ENCODE data around the gene ALKBH8. TPM values are rescaled to one million over a fixed set of nuclear protein-coding genes. Genes with fewer than 3 reads are reported as not detected.
"Not testable (repeated sequence)": the region's sequence is repeated elsewhere in the genome, so short reads cannot be mapped to it uniquely, and the experiment has no call there.

Gene ALKBH8
- total RNA-seq, 1 experiment from 2014 or later, result 9.1 TPM

GRCh38 chr11:107468596-107468995, 96.9 kb downstream of the ALKBH8 start:
- CTCF ChIA-PET, result no interaction called here

DNA sequence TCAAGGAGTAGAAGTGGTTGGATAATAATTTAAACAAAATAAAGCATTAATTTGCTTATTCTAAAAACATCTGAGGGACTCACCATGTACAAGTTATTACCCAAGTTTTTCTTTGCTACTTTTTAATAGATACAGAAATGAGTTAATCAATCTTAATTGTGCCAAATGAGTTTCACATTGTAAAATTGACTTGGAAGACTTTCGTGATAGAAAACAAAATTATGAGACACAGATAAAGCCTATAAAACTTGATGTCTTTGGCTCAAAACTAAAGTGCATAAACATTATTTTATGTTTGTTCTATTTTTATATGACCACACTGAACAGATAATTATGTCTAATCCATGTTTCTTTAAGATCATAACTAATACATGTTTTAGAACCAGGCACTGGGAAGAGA, 97.8 kb downstream of the ALKBH8 start:
- H3K27me3 ChIP-seq (ENCODE audit: control insufficient read depth, insufficient read depth, low read length), result peaks cover 12% of the 10 kb centered on the region
- ATAC-seq (no peak), DNase-seq (ENCODE audit: low read depth, low spot score) (no peak)
- H3K27ac ChIP-seq (ENCODE audit: low read length), result no peak overlapping the region
- ChIA-PET POLR2A (no interaction called here), CTCF (no interaction called here)
- H3K4me3 ChIP-seq (ENCODE audit: low read depth in 2 of 2, low read length in 2 of 2), result no peak overlapping the region
- in situ Hi-C loops (cut with HindIII; ENCODE audit: low pct_unique_long_range_greater_than_20kb, low sequenced_read_pairs), result no loop called here
- TF ChIP-seq POLR2AphosphoS5 (IDR thresholded peaks at IDR 0.05; ENCODE audit: low read depth, low read length), result no peak
- no peak for TF ChIP-seq CTCF (IDR thresholded peaks at IDR 0.05)
- no peak for TF ChIP-seq SIN3A (IDR thresholded peaks at IDR 0.05; ENCODE audit: borderline replicate concordance, insufficient read depth, low read depth, low read length)
- TF ChIP-seq TCF7L2 (IDR thresholded peaks at IDR 0.05; ENCODE audit: low read depth, low read length), result no peak
- TF ChIP-seq, protein P1, sequence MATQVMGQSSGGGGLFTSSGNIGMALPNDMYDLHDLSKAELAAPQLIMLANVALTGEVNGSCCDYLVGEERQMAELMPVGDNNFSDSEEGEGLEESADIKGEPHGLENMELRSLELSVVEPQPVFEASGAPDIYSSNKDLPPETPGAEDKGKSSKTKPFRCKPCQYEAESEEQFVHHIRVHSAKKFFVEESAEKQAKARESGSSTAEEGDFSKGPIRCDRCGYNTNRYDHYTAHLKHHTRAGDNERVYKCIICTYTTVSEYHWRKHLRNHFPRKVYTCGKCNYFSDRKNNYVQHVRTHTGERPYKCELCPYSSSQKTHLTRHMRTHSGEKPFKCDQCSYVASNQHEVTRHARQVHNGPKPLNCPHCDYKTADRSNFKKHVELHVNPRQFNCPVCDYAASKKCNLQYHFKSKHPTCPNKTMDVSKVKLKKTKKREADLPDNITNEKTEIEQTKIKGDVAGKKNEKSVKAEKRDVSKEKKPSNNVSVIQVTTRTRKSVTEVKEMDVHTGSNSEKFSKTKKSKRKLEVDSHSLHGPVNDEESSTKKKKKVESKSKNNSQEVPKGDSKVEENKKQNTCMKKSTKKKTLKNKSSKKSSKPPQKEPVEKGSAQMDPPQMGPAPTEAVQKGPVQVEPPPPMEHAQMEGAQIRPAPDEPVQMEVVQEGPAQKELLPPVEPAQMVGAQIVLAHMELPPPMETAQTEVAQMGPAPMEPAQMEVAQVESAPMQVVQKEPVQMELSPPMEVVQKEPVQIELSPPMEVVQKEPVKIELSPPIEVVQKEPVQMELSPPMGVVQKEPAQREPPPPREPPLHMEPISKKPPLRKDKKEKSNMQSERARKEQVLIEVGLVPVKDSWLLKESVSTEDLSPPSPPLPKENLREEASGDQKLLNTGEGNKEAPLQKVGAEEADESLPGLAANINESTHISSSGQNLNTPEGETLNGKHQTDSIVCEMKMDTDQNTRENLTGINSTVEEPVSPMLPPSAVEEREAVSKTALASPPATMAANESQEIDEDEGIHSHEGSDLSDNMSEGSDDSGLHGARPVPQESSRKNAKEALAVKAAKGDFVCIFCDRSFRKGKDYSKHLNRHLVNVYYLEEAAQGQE (IDR thresholded peaks at IDR 0.05; ENCODE audit: insufficient read depth in 1 of 2, low read depth in 2 of 2, low read length in 1 of 2), result no peak
- H3K36me3 ChIP-seq (ENCODE audit: control insufficient read depth, insufficient read depth, low read length), result no peaks in the 10 kb centered on the region
- no peaks in the 10 kb centered on the region for H3K4me1 ChIP-seq (ENCODE audit: control insufficient read depth, insufficient read depth, low read length)
- no peaks in the 10 kb centered on the region for H3K9me3 ChIP-seq (ENCODE audit: control insufficient read depth, insufficient read depth, low read depth, low read length)
- no TSS peak for BruUV-seq (replicated peaks)
- intact Hi-C loops (cut with micrococcal nuclease; ENCODE audit: unreplicated experiment), result no loop called here

More at GRCh38 chr11:107468596-107468995, 96.9 kb downstream of the ALKBH8 start:
- ATAC-seq (no peak), DNase-seq (ENCODE audit: low read depth, low spot score) (no peak)
- Histone ChIP-seq H3K27ac (ENCODE audit: low read length) (no peak overlapping the region), H3K4me3 (ENCODE audit: low read depth in 2 of 2, low read length in 2 of 2) (no peak overlapping the region), H3K4me1 (ENCODE audit: control insufficient read depth, insufficient read depth, low read length) (no peaks in the 10 kb centered on the region), H3K36me3 (ENCODE audit: control insufficient read depth, insufficient read depth, low read length) (no peaks in the 10 kb centered on the region), H3K27me3 (ENCODE audit: control insufficient read depth, insufficient read depth, low read length) (peaks cover 12% of the 10 kb centered on the region), H3K9me3 (ENCODE audit: control insufficient read depth, insufficient read depth, low read depth, low read length) (no peaks in the 10 kb centered on the region)
- no TSS peak for BruUV-seq (replicated peaks)
- TF ChIP-seq TCF7L2 (IDR thresholded peaks at IDR 0.05; ENCODE audit: low read depth, low read length), result no peak
- TF ChIP-seq SIN3A (IDR thresholded peaks at IDR 0.05; ENCODE audit: borderline replicate concordance, insufficient read depth, low read depth, low read length), result no peak
- TF ChIP-seq, protein P1 (IDR thresholded peaks at IDR 0.05; ENCODE audit: insufficient read depth in 1 of 2, low read depth in 2 of 2, low read length in 1 of 2), result no peak
- no peak for TF ChIP-seq POLR2AphosphoS5 (IDR thresholded peaks at IDR 0.05; ENCODE audit: low read depth, low read length)
- no peak for TF ChIP-seq CTCF (IDR thresholded peaks at IDR 0.05)
- in situ Hi-C loops (cut with HindIII; ENCODE audit: low pct_unique_long_range_greater_than_20kb, low sequenced_read_pairs) (no loop called here), intact Hi-C loops (cut with micrococcal nuclease; ENCODE audit: unreplicated experiment) (no loop called here)
- POLR2A ChIA-PET, result no interaction called here

DNA sequence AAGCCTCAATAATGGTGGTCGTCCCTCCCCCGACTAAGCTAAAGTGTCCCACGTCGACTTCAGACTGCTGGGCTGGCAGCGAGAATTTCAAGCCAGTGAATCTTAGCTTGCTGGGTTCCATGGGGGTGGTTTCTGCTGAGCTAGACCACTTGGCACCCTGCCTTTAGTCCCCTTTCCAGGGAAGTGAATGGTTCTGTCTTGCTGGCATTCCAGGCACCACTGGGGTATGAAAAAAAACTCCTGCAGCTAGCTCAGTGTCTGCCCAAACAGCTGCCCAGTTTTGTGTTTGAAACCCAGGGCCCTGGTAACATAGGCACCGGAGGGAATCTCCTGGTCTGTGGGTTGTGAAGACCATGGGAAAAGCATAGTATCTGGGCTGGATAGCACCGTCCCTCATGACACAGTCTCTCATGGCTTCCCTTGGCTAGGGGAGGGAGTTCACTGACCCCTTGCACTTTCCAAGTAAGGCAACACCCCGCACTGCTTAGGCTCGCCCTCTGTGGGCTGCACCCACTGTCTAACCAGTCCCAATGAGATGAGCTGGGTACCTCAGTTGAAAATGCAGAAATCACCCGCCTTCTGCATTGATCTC, 99.2 kb downstream of the ALKBH8 start:
- BruUV-seq (replicated peaks); in situ Hi-C loops (cut with HindIII; ENCODE audit: low pct_unique_long_range_greater_than_20kb, low sequenced_read_pairs); H3K27ac ChIP-seq (ENCODE audit: low read length); H3K4me3 ChIP-seq (ENCODE audit: low read depth in 2 of 2, low read length in 2 of 2); H3K4me1 ChIP-seq (ENCODE audit: control insufficient read depth, insufficient read depth, low read length); ATAC-seq; POLR2A ChIA-PET; CTCF ChIA-PET; H3K36me3 ChIP-seq (ENCODE audit: control insufficient read depth, insufficient read depth, low read length); H3K9me3 ChIP-seq (ENCODE audit: control insufficient read depth, insufficient read depth, low read depth, low read length); DNase-seq (ENCODE audit: low read depth, low spot score); intact Hi-C loops (cut with micrococcal nuclease; ENCODE audit: unreplicated experiment): not testable (repeated sequence)
- H3K27me3 ChIP-seq (ENCODE audit: control insufficient read depth, insufficient read depth, low read length), result peaks cover 12% of the 10 kb centered on the region

All from Panc1 (cell line).